T47D (cell line): Measurements from ENCODE around the gene TRIM32.

ENCODE experiments used
- DNase-seq, 2 experiments: peaks; one replicate each; pipeline versions ENCODE4 v3.0.0 to v3.0.0-alpha.2; 2011 to 2012; ENCODE audit warnings: low read depth in 1 of 2, low spot score in 1 of 2
- JUND ChIP-seq: IDR thresholded peaks from 2 replicates; pipeline ENCODE4 v1.6.1; 2012; ENCODE audit warnings: low read depth
- in situ Hi-C: cut with HindIII; loops from 2 replicates; pipeline ENCODE4 v1.10.0; 2016; ENCODE audit warnings: low sequenced_read_pairs, low pct_unique_long_range_greater_than_20kb

TRIM32 gene

GRCh38 chr9:116687074-116687753, at the start of gene TRIM32:
TRIM32 (plus strand) TSS chr9:116687305; CDS start chr9:116697743, 10,438 bp downstream.
- TF ChIP-seq JUND: no peak
- peak; percentile 93 for DNase-seq
- in situ Hi-C loops: no loop called here

- DNase-seq: no peak
- in situ Hi-C loops: no loop called here
- TF ChIP-seq JUND: no peak
Observed at GRCh38 chr9:116639251-116639741, 47.8 kb upstream of the TRIM32 start.

GRCh38 chr9:116641292-116642059, 45.6 kb upstream of the TRIM32 start:
- in situ Hi-C loops: no loop called here
- no peak for DNase-seq
- TF ChIP-seq JUND: no peak

- DNase-seq: no peak
- no peak for TF ChIP-seq JUND
Observed at GRCh38 chr9:116643691-116644090, 43.4 kb upstream of the TRIM32 start.

GRCh38 chr9:116644091-116644688, 42.9 kb upstream of the TRIM32 start:
- DNase-seq: no peak
- no peak for TF ChIP-seq JUND
- in situ Hi-C loops: no loop called here

More at GRCh38 chr9:116643691-116644090, 43.4 kb upstream of the TRIM32 start:
- in situ Hi-C loops: no loop called here

GRCh38 chr9:116646661-116647514, 40.2 kb upstream of the TRIM32 start:
- in situ Hi-C loops: no loop called here
- no peak for TF ChIP-seq JUND
- DNase-seq: peak; percentile 35 to 75

- in situ Hi-C loops: no loop called here
- DNase-seq: no peak
- TF ChIP-seq JUND: no peak
Observed at GRCh38 chr9:116647515-116647809, 39.6 kb upstream of the TRIM32 start.

GRCh38 chr9:116653348-116654058, 33.6 kb upstream of the TRIM32 start:
- no peak for DNase-seq
- TF ChIP-seq JUND: no peak
- in situ Hi-C loops: no loop called here

GRCh38 chr9:116654059-116654355, 33.1 kb upstream of the TRIM32 start:
- no peak for TF ChIP-seq JUND
- DNase-seq: no peak
- in situ Hi-C loops: no loop called here

GRCh38 chr9:116656501-116656971, 30.6 kb upstream of the TRIM32 start:
- no peak for DNase-seq
- in situ Hi-C loops: no loop called here
- no peak for TF ChIP-seq JUND

- no peak for DNase-seq
- in situ Hi-C loops: no loop called here
- no peak for TF ChIP-seq JUND
Observed at GRCh38 chr9:116656977-116657376, 30.1 kb upstream of the TRIM32 start.

GRCh38 chr9:116658265-116658664, 28.8 kb upstream of the TRIM32 start:
- no peak for DNase-seq
- in situ Hi-C loops: no loop called here
- no peak for TF ChIP-seq JUND
